ENCODE measurements around the gene OPA3.

- TF ChIP-seq EZH2phosphoT487 (IDR thresholded peaks at IDR 0.05; ENCODE audit: borderline replicate concordance, low read depth, low read length) (no peak), CTCF (conservative IDR thresholded peaks at IDR 0.05; ENCODE audit: low read length) (no peak)
Observed at GRCh38 chr19:45560038-45560437, 24.6 kb downstream of the OPA3 start.
